GM23338 (cell line): ENCODE measurements around the gene FBXW7. TPM values are rescaled to one million over a fixed set of nuclear protein-coding genes. Genes with fewer than 3 reads are reported as not detected.

Experiments
- ATAC-seq: fragments of 200-7000 bp; cut with Tn5 transposase; 3 replicates; pipeline ENCODE4 v1.9.1; 2020
- DNase-seq: peaks from one replicate; pipeline ENCODE4 v3.0.0-alpha.2; 2015; ENCODE audit warnings: low spot score
- H2AFZ ChIP-seq: fragments of 200-600 bp; sonication (generic); 2 replicates; pipeline ENCODE4 v1.8.0; 2016; ENCODE audit warnings: antibody characterized with exemption, mild to moderate bottlenecking, moderate library complexity
- H3F3A ChIP-seq: fragments of 200-600 bp; sonication (generic); replicated peaks from 2 replicates; pipeline ENCODE4 v1.8.0; 2017; ENCODE audit warnings: antibody characterized with exemption, mixed run types, low read depth
- H3K27ac ChIP-seq: fragments of 200-600 bp; sonication (generic); 2 replicates; pipeline ENCODE4 v1.6.1; 2016; ENCODE audit warnings: low read depth
- H3K27me3 ChIP-seq: fragments of 200-600 bp; sonication (generic); 2 replicates; pipeline ENCODE4 v1.8.0; 2016; ENCODE audit warnings: mild to moderate bottlenecking, mixed run types, moderate library complexity; ENCODE audit not compliant: insufficient read depth
- H3K36me3 ChIP-seq: fragments of 200-600 bp; sonication (generic); 2 replicates; pipeline ENCODE4 v1.8.0; 2016; ENCODE audit warnings: mild to moderate bottlenecking; ENCODE audit not compliant: insufficient read depth
- H3K4me1 ChIP-seq: fragments of 200-600 bp; sonication (generic); 2 replicates; pipeline ENCODE4 v1.8.0; 2016; ENCODE audit warnings: mild to moderate bottlenecking, moderate library complexity; ENCODE audit not compliant: insufficient read depth
- H3K4me2 ChIP-seq: fragments of 200-600 bp; sonication (generic); 2 replicates; pipeline ENCODE4 v1.7.1; 2017; ENCODE audit warnings: mixed run types
- H3K4me3 ChIP-seq: fragments of 200-600 bp; sonication (generic); 2 replicates; pipeline ENCODE4 v1.6.1; 2016; ENCODE audit warnings: mixed run types
- H3K79me2 ChIP-seq: fragments of 200-600 bp; sonication (generic); replicated peaks from 2 replicates; pipeline ENCODE4 v1.8.0; 2017; ENCODE audit warnings: mild to moderate bottlenecking; ENCODE audit not compliant: insufficient read depth
- H3K9me2 ChIP-seq: fragments of 200-600 bp; sonication (generic); 2 replicates; pipeline ENCODE4 v1.8.0; 2017; ENCODE audit not compliant: insufficient read depth
- H4K20me1 ChIP-seq: fragments of 200-600 bp; sonication (generic); replicated peaks from 2 replicates; pipeline ENCODE4 v1.8.0; 2017; ENCODE audit warnings: mild to moderate bottlenecking; ENCODE audit not compliant: insufficient read depth
- H3K27ac Mint-ChIP-seq: 2 replicates; pipeline ENCODE4 v1.8.0; 2020; ENCODE audit warnings: inconsistent platforms, mild to moderate bottlenecking, moderate library complexity, mixed read lengths
- H3K27me3 Mint-ChIP-seq: 3 replicates; pipeline ENCODE4 v1.8.0; 2022; ENCODE audit warnings: low read depth, mild to moderate bottlenecking, moderate library complexity, mixed read lengths, inconsistent platforms; ENCODE audit not compliant: insufficient read depth, poor library complexity
- H3K36me3 Mint-ChIP-seq: 3 replicates; pipeline ENCODE4 v1.8.0; 2021; ENCODE audit warnings: low read depth, mild to moderate bottlenecking, inconsistent platforms, moderate library complexity, mixed read lengths
- H3K4me1 Mint-ChIP-seq: 3 replicates; pipeline ENCODE4 v1.8.0; 2020; ENCODE audit warnings: mild to moderate bottlenecking, inconsistent platforms, mixed read lengths
- H3K4me3 Mint-ChIP-seq: 3 replicates; pipeline ENCODE4 v1.8.0; 2021; ENCODE audit warnings: moderate library complexity, mild to moderate bottlenecking, inconsistent platforms, mixed read lengths
- H3K9me3 Mint-ChIP-seq: 3 replicates; pipeline ENCODE4 v1.8.0; 2020; ENCODE audit warnings: moderate library complexity, mild to moderate bottlenecking, inconsistent platforms, mixed read lengths
- CREB1 ChIP-seq: fragments of 250-450 bp; sonication (Bioruptor Pico); IDR thresholded peaks from 2 replicates; pipeline ENCODE4 v1.5.0; 2020; ENCODE audit warnings: low read depth, mild to moderate bottlenecking, moderate library complexity
- ETS1 ChIP-seq: IDR thresholded peaks from 2 replicates; pipeline ENCODE4 v1.6.1; 2016; ENCODE audit warnings: antibody characterized with exemption
- EZH2 ChIP-seq: fragments of 200-600 bp; sonication (generic); IDR thresholded peaks from one replicate; pipeline ENCODE4 v1.8.0; 2017; ENCODE audit warnings: antibody characterized with exemption, mild to moderate bottlenecking, low read depth; ENCODE audit not compliant: unreplicated experiment
- JUNB ChIP-seq: IDR thresholded peaks from one replicate; pipeline ENCODE4 v1.6.1; 2016; ENCODE audit warnings: antibody characterized with exemption; ENCODE audit not compliant: unreplicated experiment
- NANOG ChIP-seq: IDR thresholded peaks from 2 replicates; pipeline ENCODE4 v1.6.1; 2016; ENCODE audit warnings: antibody characterized with exemption, borderline replicate concordance
- POLR2AphosphoS5 ChIP-seq: IDR thresholded peaks from 2 replicates; pipeline ENCODE4 v1.6.1; 2016; ENCODE audit warnings: antibody characterized with exemption, low read depth
- REST ChIP-seq: IDR thresholded peaks from one replicate; pipeline ENCODE4 v1.6.1; 2018; ENCODE audit warnings: antibody characterized with exemption; ENCODE audit not compliant: unreplicated experiment
- ZNF114 ChIP-seq: fragments of 250-450 bp; sonication (Bioruptor Pico); IDR thresholded peaks from 2 replicates; pipeline ENCODE4 v1.5.0; 2020; ENCODE audit warnings: mild to moderate bottlenecking, moderate library complexity
- ZNF331 ChIP-seq: fragments of 250-450 bp; sonication (Bioruptor Pico); IDR thresholded peaks from 2 replicates; pipeline ENCODE4 v1.5.0; 2020; ENCODE audit warnings: low read depth, mild to moderate bottlenecking, moderate library complexity
- ZNF462 ChIP-seq: fragments of 250-450 bp; sonication (Bioruptor Pico); IDR thresholded peaks from 2 replicates; pipeline ENCODE4 v1.5.0; 2020; ENCODE audit warnings: mild to moderate bottlenecking, moderate library complexity
- polyA plus RNA-seq: library from polyadenylated mRNA; unstranded; fragments of >200 nt; fragmentation: Nextera tagmentation; extraction: Ambion mirVana; gene quantifications from 2 replicates; pipeline ENCODE4 v1.2.1, GENCODE V29; 2016
- total RNA-seq: library from RNA; depleted of rRNA; stranded (reverse); fragments of >200 nt; shearing (Covaris generic); gene quantifications from 2 replicates; pipeline ENCODE4 v1.2.3, GENCODE V29; 2014

FBXW7 gene
- total and polyA plus RNA-seq, 2 experiments from 2014 or later = 25.8 to 34.7 TPM

DNA sequence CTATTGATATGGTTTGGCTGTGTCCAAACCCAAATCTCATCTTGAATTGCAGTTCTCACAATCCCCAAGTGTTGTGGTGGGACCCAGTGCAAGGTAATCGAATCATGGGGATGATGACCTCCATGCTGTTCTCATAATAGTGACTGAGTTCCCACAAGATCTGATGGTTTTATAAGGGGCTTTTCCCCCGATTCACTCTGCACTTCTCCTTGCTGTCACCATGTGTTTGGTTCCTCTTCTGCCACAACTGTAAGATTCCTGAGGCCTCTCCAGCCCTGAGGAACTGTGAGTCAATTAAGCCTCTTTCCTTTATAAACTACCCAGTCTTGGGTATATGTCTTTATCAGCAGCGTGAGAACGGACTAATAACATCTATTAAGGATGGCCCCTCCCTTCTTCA lies 68.8 kb downstream of the FBXW7 start:
- 0 out of 2 replicates have a peak, but pooled peaks cover 5% of the 10 kb centered on the region for H4K20me1 ChIP-seq
- H3K4me3 Mint-ChIP-seq = no peak overlapping the region
- H3K36me3 ChIP-seq = no peaks in the 10 kb centered on the region
- DNase-seq (no peak), ATAC-seq (no peak)
- no peaks in the 10 kb centered on the region for H3K9me3 Mint-ChIP-seq
- H3K79me2 ChIP-seq = peaks cover 77% of the 10 kb centered on the region
- no peak overlapping the region for H3K27ac ChIP-seq
- TF ChIP-seq CREB1 (CRISPR knock-in tag) (no peak), JUNB (no peak), EZH2 (no peak)
- H2AFZ ChIP-seq = no peak overlapping the region
- H3K4me2 ChIP-seq = no peak overlapping the region
- no peaks in the 10 kb centered on the region for H3F3A ChIP-seq
- no peak overlapping the region for H3K4me3 ChIP-seq
- H3K9me2 ChIP-seq = no peaks in the 10 kb centered on the region
- H3K27ac Mint-ChIP-seq = no peak overlapping the region
- H3K4me1 Mint-ChIP-seq = peaks cover 18% of the 10 kb centered on the region; the same call in 2 of the 3 replicates
- H3K4me1 ChIP-seq = 0 out of 2 replicates have a peak, but pooled peaks cover 4% of the 10 kb centered on the region
- H3K27me3 Mint-ChIP-seq = no peaks in the 10 kb centered on the region
- H3K27me3 ChIP-seq = no peaks in the 10 kb centered on the region
- no peaks in the 10 kb centered on the region for H3K36me3 Mint-ChIP-seq

GRCh38 chr4:152464030-152464823 lies 71.7 kb downstream of the FBXW7 start:
- Histone ChIP-seq H3K27me3 (no peaks in the 10 kb centered on the region), H3K4me2 (no peak overlapping the region), H2AFZ (no peak overlapping the region), H3K4me3 (no peak overlapping the region), H3K4me1 (0 out of 2 replicates have a peak, but pooled peaks cover 4% of the 10 kb centered on the region), H3F3A (no peaks in the 10 kb centered on the region), H3K36me3 (no peaks in the 10 kb centered on the region), H3K9me2 (no peaks in the 10 kb centered on the region), H4K20me1 (no peaks in the 10 kb centered on the region; the same call in 1 of the 2 replicates), H3K79me2 (peaks cover 82% of the 10 kb centered on the region), H3K27ac (no peak overlapping the region)
- ATAC-seq = no peak
- no peak for DNase-seq
- H3K36me3 Mint-ChIP-seq = no peaks in the 10 kb centered on the region
- no peak overlapping the region for H3K4me3 Mint-ChIP-seq
- peaks cover 21% of the 10 kb centered on the region for H3K4me1 Mint-ChIP-seq
- peaks cover 1% of the 10 kb centered on the region for H3K27me3 Mint-ChIP-seq
- peak overlapping the region; percentile 44 for H3K27ac Mint-ChIP-seq
- H3K9me3 Mint-ChIP-seq = no peaks in the 10 kb centered on the region
- no peak for TF ChIP-seq ETS1
- no peak for TF ChIP-seq NANOG
- no peak for TF ChIP-seq REST
- TF ChIP-seq ZNF331 (CRISPR knock-in tag) = no peak
- TF ChIP-seq POLR2AphosphoS5 = no peak
- TF ChIP-seq ZNF114 = no peak
- no peak for TF ChIP-seq ZNF462 (CRISPR knock-in tag)
- no peak for TF ChIP-seq EZH2
